ENCODE results near the gene INTS1. TPM values are rescaled to one million over a fixed set of nuclear protein-coding genes. Genes with fewer than 3 reads are reported as not detected.

The INTS1 gene
- total RNA-seq, 1 donor from 2014 or later = 29.9 TPM

DNA sequence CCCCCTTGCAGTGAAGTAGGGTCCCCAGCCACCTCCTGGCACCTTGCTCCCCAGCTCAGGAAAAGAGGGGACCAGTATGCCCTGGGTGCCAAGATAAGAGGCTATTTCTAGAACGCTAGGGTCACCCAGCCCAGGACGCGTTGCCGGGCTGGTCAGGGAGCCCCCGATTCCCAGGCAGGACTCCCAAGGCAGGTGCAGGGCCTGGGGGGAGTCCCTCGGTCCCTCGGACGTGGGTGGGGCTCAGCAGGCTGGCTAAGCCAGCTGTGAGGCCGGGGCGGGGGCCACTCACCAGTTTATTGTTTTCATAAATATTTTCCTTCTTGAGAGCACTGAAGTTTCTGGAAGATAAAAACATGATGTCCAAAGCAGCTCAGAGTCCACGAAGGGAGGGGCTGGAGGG lies 54.2 kb downstream of the INTS1 start:
- H3K9me3 ChIP-seq (replicated peaks) = no peaks in the 10 kb centered on the region
- peaks cover 32% of the 10 kb centered on the region for H3K4me1 ChIP-seq
- intact Hi-C loops (cut with micrococcal nuclease) = no loop called here
- H3K27ac ChIP-seq (replicated peaks) = no peak overlapping the region
- DNase-seq = no peak
- H3K4me3 ChIP-seq = no peak overlapping the region
- no peaks in the 10 kb centered on the region for H3K36me3 ChIP-seq
- H3K27me3 ChIP-seq (ENCODE audit: low read depth) = no peaks in the 10 kb centered on the region
- TF ChIP-seq, protein P1, sequence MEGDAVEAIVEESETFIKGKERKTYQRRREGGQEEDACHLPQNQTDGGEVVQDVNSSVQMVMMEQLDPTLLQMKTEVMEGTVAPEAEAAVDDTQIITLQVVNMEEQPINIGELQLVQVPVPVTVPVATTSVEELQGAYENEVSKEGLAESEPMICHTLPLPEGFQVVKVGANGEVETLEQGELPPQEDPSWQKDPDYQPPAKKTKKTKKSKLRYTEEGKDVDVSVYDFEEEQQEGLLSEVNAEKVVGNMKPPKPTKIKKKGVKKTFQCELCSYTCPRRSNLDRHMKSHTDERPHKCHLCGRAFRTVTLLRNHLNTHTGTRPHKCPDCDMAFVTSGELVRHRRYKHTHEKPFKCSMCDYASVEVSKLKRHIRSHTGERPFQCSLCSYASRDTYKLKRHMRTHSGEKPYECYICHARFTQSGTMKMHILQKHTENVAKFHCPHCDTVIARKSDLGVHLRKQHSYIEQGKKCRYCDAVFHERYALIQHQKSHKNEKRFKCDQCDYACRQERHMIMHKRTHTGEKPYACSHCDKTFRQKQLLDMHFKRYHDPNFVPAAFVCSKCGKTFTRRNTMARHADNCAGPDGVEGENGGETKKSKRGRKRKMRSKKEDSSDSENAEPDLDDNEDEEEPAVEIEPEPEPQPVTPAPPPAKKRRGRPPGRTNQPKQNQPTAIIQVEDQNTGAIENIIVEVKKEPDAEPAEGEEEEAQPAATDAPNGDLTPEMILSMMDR (IDR thresholded peaks at IDR 0.05; ENCODE audit: borderline replicate concordance) = no peak

DNA sequence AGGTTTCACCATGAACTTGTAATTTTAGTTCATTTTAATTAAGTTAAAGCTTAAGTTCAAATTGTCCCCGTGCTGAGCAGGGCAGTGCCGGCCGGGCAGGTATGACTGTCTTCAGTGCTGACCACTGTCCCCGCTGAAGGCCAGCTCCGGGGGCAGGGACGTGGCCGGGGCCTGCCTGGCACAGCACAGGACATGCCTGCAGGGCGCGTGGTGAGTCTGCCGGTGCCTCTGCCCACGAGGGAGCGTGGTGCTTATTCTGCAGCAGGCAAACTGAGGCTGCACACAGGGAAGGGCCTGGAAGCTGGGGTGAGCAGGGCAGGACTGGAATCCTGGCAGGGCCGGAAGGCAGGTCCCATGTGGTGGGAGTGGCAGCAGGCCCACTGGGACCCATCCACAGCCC lies 54.7 kb downstream of the INTS1 start:
- no peak overlapping the region for H3K27ac ChIP-seq (replicated peaks)

DNA sequence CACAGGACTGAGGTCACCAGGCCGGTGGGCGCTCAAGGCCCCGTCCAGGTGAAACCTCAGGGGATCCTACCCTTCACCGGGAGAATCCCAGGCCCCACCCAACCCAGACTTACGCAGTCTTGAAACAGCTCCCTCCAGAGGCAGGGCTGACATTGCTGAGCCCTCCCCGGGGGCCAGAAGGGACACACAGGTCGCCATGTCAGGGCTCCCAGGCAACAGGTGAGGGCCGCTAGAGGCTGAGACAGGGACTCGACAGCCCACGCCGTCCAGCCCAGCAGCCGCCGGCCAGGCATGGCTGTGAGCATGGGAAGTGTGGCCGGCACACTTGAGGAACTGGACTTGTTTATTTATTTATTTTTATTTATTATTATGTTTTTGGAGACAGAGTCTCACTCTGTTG lies 55.2 kb downstream of the INTS1 start:
- TF ChIP-seq, protein P1 (IDR thresholded peaks at IDR 0.05; ENCODE audit: borderline replicate concordance) = no peak
- Histone ChIP-seq H3K4me1 (peaks cover 22% of the 10 kb centered on the region), H3K27me3 (ENCODE audit: low read depth) (no peaks in the 10 kb centered on the region), H3K9me3 (replicated peaks) (no peaks in the 10 kb centered on the region), H3K36me3 (no peaks in the 10 kb centered on the region), H3K4me3 (no peak overlapping the region), H3K27ac (replicated peaks) (no peak overlapping the region)
- intact Hi-C loops (cut with micrococcal nuclease) = no loop called here
- DNase-seq = no peak

More for the DNA sequence above, 54.7 kb downstream of the INTS1 start:
- Histone ChIP-seq H3K27me3 (ENCODE audit: low read depth) (no peaks in the 10 kb centered on the region), H3K4me1 (peaks cover 28% of the 10 kb centered on the region), H3K4me3 (no peak overlapping the region), H3K36me3 (no peaks in the 10 kb centered on the region), H3K9me3 (replicated peaks) (no peaks in the 10 kb centered on the region)
- TF ChIP-seq, protein P1 (IDR thresholded peaks at IDR 0.05; ENCODE audit: borderline replicate concordance) = no peak
- no peak for DNase-seq
- intact Hi-C loops (cut with micrococcal nuclease) = no loop called here

DNA sequence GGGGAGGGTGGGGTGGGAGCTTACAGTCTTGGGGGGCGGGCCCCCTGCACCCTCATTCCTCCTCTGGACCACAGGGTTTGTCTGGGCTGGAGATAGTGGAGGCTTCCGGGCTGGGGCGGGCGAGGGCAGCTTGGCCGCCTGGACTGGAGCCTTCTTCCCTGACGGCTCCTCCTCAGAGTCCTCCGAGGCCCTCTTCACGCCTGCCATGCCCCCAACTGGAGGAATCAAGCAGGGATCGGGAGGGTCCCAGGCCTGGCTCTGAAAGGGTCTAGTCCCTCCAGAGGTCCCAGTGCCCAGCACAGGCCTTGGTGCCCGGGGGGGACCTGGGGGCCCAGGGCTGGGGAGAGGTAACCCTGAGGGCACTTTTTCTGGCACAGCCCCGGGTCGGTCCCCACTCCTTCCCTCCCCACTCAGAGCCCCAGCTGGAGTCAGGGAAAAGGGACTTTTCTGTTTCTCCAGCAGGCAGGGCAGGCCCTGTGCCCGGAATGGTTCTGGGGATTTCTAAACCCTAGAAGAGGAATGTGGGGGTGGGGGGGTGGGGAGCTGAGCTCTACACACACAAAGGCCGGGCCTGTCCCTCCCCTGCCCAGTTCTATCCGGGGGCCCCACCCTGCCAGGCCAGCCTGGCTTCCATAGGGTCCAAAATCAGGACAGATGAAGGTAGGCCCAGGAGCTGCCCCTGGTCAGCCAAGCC lies 56.5 kb downstream of the INTS1 start:
- DNase-seq = no peak
- H3K27ac ChIP-seq (replicated peaks) = peak overlapping the region; percentile 27
- peaks cover 10% of the 10 kb centered on the region for H3K4me1 ChIP-seq
- H3K36me3 ChIP-seq = peaks cover 3% of the 10 kb centered on the region
- intact Hi-C loops (cut with micrococcal nuclease) = no loop called here
- H3K4me3 ChIP-seq = no peak overlapping the region
- TF ChIP-seq, protein P1 (IDR thresholded peaks at IDR 0.05; ENCODE audit: borderline replicate concordance) = no peak
- no peaks in the 10 kb centered on the region for H3K9me3 ChIP-seq (replicated peaks)
- H3K27me3 ChIP-seq (ENCODE audit: low read depth) = no peaks in the 10 kb centered on the region

DNA sequence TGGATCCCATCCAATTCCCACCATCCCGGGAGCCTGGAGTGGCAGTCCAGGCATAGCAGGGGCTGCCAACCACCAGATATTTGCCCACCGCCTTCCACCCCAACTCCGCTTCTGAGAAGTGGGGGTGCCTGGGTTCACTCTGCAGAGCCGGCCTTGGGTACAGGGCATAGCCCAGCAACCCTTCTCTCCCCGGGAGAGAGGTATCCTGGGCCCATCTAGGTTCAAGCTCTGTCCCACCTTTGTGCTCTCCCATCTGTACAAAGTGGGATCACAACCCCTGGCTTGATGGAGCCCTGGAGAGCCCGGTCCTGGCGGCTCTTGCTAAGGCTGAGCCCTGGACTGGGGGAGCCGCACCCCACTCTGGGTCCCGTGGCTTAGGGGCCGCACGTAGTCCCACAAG lies 57.1 kb downstream of the INTS1 start:
- Histone ChIP-seq H3K36me3 (peaks cover 4% of the 10 kb centered on the region), H3K27ac (replicated peaks) (no peak overlapping the region), H3K4me3 (no peak overlapping the region), H3K27me3 (ENCODE audit: low read depth) (no peaks in the 10 kb centered on the region), H3K9me3 (replicated peaks) (no peaks in the 10 kb centered on the region), H3K4me1 (peaks cover 6% of the 10 kb centered on the region)
- TF ChIP-seq, protein P1 (IDR thresholded peaks at IDR 0.05; ENCODE audit: borderline replicate concordance) = no peak
- DNase-seq = no peak
- intact Hi-C loops (cut with micrococcal nuclease) = no loop called here
